Measurements from ENCODE around the gene GATC. TPM values are rescaled to one million over a fixed set of nuclear protein-coding genes. Genes with fewer than 3 reads are reported as not detected.
A peak's percentile ranks its signal among the peaks of the same experiment; 100 is the strongest.

The GATC gene
- total RNA-seq, 1 experiment from 2014 or later, result 30.9 TPM

GRCh38 chr12:120416490-120417216, 29.6 kb upstream of the GATC start:
- ChIA-PET POLR2A (no interaction called here), CTCF (no interaction called here)
- H3K36me3 Mint-ChIP-seq (ENCODE audit: insufficient read depth, unreplicated experiment), result peaks cover 9% of the 10 kb centered on the region
- no peak overlapping the region for H3K4me3 Mint-ChIP-seq (ENCODE audit: unreplicated experiment)
- H3K4me1 Mint-ChIP-seq (ENCODE audit: low read depth, unreplicated experiment), result no peaks in the 10 kb centered on the region
- Histone ChIP-seq H3K36me3 (ENCODE audit: control insufficient read depth, insufficient read depth, low read length) (no peaks in the 10 kb centered on the region), H3K4me3 (ENCODE audit: low read depth, low read length) (no peak overlapping the region), H3K4me1 (no peaks in the 10 kb centered on the region), H3K27me3 (replicated peaks; ENCODE audit: control insufficient read depth, insufficient read depth, low read length) (no peaks in the 10 kb centered on the region), H3K9me3 (no peaks in the 10 kb centered on the region)
- no peaks in the 10 kb centered on the region for H3K27me3 Mint-ChIP-seq (ENCODE audit: insufficient read depth, unreplicated experiment)
- no TSS peak for BruUV-seq (replicated peaks)
- no peaks in the 10 kb centered on the region for H3K9me3 Mint-ChIP-seq (ENCODE audit: unreplicated experiment)
- H3K27ac Mint-ChIP-seq (ENCODE audit: unreplicated experiment), result no peak overlapping the region
- intact Hi-C loops (cut with micrococcal nuclease; ENCODE audit: unreplicated experiment), result no loop called here
- no peak for TF ChIP-seq CTCF (IDR thresholded peaks at IDR 0.05; ENCODE audit: insufficient read depth in 1 of 2, low read depth in 1 of 2, low read length in 1 of 2, severe bottlenecking in 1 of 2, unreplicated experiment in 1 of 2)
- DNase-seq, result no peak

GRCh38 chr12:120417917-120418580, 28.2 kb upstream of the GATC start:
- CTCF ChIA-PET, result interaction anchor here (0.7 kb wide), 1 partner anchor 20 kb away, joined by 10 read pairs; the partner anchor contains the start of gene COX6A1
- intact Hi-C loops (cut with micrococcal nuclease; ENCODE audit: unreplicated experiment), result no loop called here
- no peaks in the 10 kb centered on the region for H3K27me3 ChIP-seq (replicated peaks; ENCODE audit: control insufficient read depth, insufficient read depth, low read length)
- POLR2A ChIA-PET, result no interaction called here
- Mint-ChIP-seq H3K27ac (ENCODE audit: unreplicated experiment) (peak overlapping the region; percentile 12), H3K9me3 (ENCODE audit: unreplicated experiment) (no peaks in the 10 kb centered on the region), H3K36me3 (ENCODE audit: insufficient read depth, unreplicated experiment) (peaks cover 6% of the 10 kb centered on the region), H3K4me1 (ENCODE audit: low read depth, unreplicated experiment) (peaks cover 2% of the 10 kb centered on the region), H3K27me3 (ENCODE audit: insufficient read depth, unreplicated experiment) (no peaks in the 10 kb centered on the region), H3K4me3 (ENCODE audit: unreplicated experiment) (no peak overlapping the region)
- no peak for TF ChIP-seq CTCF (IDR thresholded peaks at IDR 0.05; ENCODE audit: insufficient read depth in 1 of 2, low read depth in 1 of 2, low read length in 1 of 2, severe bottlenecking in 1 of 2, unreplicated experiment in 1 of 2)
- no peak for DNase-seq
- H3K36me3 ChIP-seq (ENCODE audit: control insufficient read depth, insufficient read depth, low read length), result no peaks in the 10 kb centered on the region
- no TSS peak for BruUV-seq (replicated peaks)
- H3K4me3 ChIP-seq (ENCODE audit: low read depth, low read length), result no peak overlapping the region
- H3K4me1 ChIP-seq, result no peaks in the 10 kb centered on the region
- no peaks in the 10 kb centered on the region for H3K9me3 ChIP-seq

- ChIA-PET CTCF (interaction anchor here (0.6 kb wide), 1 partner anchor 140 kb away, joined by 3 read pairs; no protein-coding TSS in a partner anchor), POLR2A (no interaction called here)
- H3K4me1 Mint-ChIP-seq (ENCODE audit: low read depth, unreplicated experiment), result peaks cover 7% of the 10 kb centered on the region
- TF ChIP-seq CTCF (IDR thresholded peaks at IDR 0.05; ENCODE audit: insufficient read depth in 1 of 2, low read depth in 1 of 2, low read length in 1 of 2, severe bottlenecking in 1 of 2, unreplicated experiment in 1 of 2), result no peak
- H3K27me3 Mint-ChIP-seq (ENCODE audit: insufficient read depth, unreplicated experiment), result no peaks in the 10 kb centered on the region
- Histone ChIP-seq H3K36me3 (ENCODE audit: control insufficient read depth, insufficient read depth, low read length) (no peaks in the 10 kb centered on the region), H3K4me3 (ENCODE audit: low read depth, low read length) (no peak overlapping the region), H3K4me1 (no peaks in the 10 kb centered on the region), H3K9me3 (no peaks in the 10 kb centered on the region), H3K27me3 (replicated peaks; ENCODE audit: control insufficient read depth, insufficient read depth, low read length) (no peaks in the 10 kb centered on the region)
- H3K4me3 Mint-ChIP-seq (ENCODE audit: unreplicated experiment), result no peak overlapping the region
- intact Hi-C loops (cut with micrococcal nuclease; ENCODE audit: unreplicated experiment), result no loop called here
- no peaks in the 10 kb centered on the region for H3K9me3 Mint-ChIP-seq (ENCODE audit: unreplicated experiment)
- DNase-seq, result no peak
- no peak overlapping the region for H3K27ac Mint-ChIP-seq (ENCODE audit: unreplicated experiment)
- no TSS peak for BruUV-seq (replicated peaks)
- H3K36me3 Mint-ChIP-seq (ENCODE audit: insufficient read depth, unreplicated experiment), result peaks cover 6% of the 10 kb centered on the region
Measured at GRCh38 chr12:120421701-120422100, 24.5 kb upstream of the GATC start.

Data from Caco-2 (cell line).